Lung (tissue), 12 donors: ENCODE measurements around the gene ART1. TPM values are rescaled to one million over a fixed set of nuclear protein-coding genes. Genes with fewer than 3 reads are reported as not detected.

Source experiments
- ATAC-seq: fragments of 200-7000 bp; cut with Tn5 transposase; one replicate; pipeline ENCODE4 v1.9.1; 2020; ENCODE audit warnings: moderate number of reproducible peaks; ENCODE audit not compliant: insufficient read depth, low FRiP score
- DNase-seq, 3 donors: peaks; one replicate each; pipeline ENCODE4 v3.0.0-alpha.2; 2013 to 2017
- H3K27ac ChIP-seq, 2 donors: one replicate each; pipeline ENCODE4 v1.5.1; 2013; ENCODE audit warnings: mild to moderate bottlenecking in 2 of 2, moderate library complexity in 2 of 2, control low read depth in 1 of 2, inconsistent platforms in 1 of 2, low read depth in 1 of 2, low read length in 1 of 2
- H3K27me3 ChIP-seq, 3 donors: one replicate each; pipeline ENCODE4 v1.5.1; 2013; ENCODE audit warnings: low read length in 2 of 3; ENCODE audit not compliant: control insufficient read depth in 3 of 3, insufficient read depth in 3 of 3
- H3K36me3 ChIP-seq, 4 donors: one replicate each; pipeline ENCODE4 v1.5.1; 2013; ENCODE audit warnings: low read length in 4 of 4, mild to moderate bottlenecking in 1 of 4, moderate library complexity in 1 of 4; ENCODE audit not compliant: control insufficient read depth in 4 of 4, insufficient read depth in 4 of 4
- H3K4me1 ChIP-seq, 5 donors: one replicate each; pipeline ENCODE4 v1.5.1; 2013; ENCODE audit warnings: low read length in 5 of 5, mild to moderate bottlenecking in 2 of 5, moderate library complexity in 1 of 5; ENCODE audit not compliant: control insufficient read depth in 5 of 5, insufficient read depth in 5 of 5
- H3K4me3 ChIP-seq: one replicate; pipeline ENCODE4 v1.5.1; 2013; ENCODE audit warnings: mild to moderate bottlenecking, control low read depth, moderate library complexity
- H3K9ac ChIP-seq, 2 donors: one replicate each; pipeline ENCODE4 v1.5.1; 2013; ENCODE audit warnings: low read length in 2 of 2, control low read depth in 1 of 2; ENCODE audit not compliant: insufficient read depth in 1 of 2
- H3K9me3 ChIP-seq, 4 donors: one replicate each; pipeline ENCODE4 v1.5.1; 2013; ENCODE audit warnings: low read length in 3 of 4, mild to moderate bottlenecking in 1 of 4, moderate library complexity in 1 of 4; ENCODE audit not compliant: control insufficient read depth in 4 of 4, insufficient read depth in 3 of 4
- CTCF ChIP-seq: IDR thresholded peaks from 2 replicates; pipeline ENCODE4 v1.5.1; 2012; ENCODE audit warnings: mild to moderate bottlenecking; ENCODE audit errors: control extremely low read depth, extremely low read depth
- WGBS, 2 donors: extraction: QIAGEN DNeasy Blood & Tissue Kit; methylation state at CpG; one replicate each; pipeline ENCODE4 v1.1.7; 2013; 5-methylcytosine and 5-hydroxymethylcytosine counted together
- polyA plus RNA-seq, 2 donors: library from polyadenylated mRNA; stranded (reverse); fragments of 200-250 nt; gene quantifications; one replicate each; pipeline ENCODE4 v1.2.1, GENCODE V29; 2013
- total RNA-seq, 2 donors: library from RNA; depleted of rRNA in 1 of 2; stranded (reverse); fragments of >200 nt in 1 of 2; gene quantifications; one replicate each; pipeline ENCODE4 v1.2.1, GENCODE V29; 2014 to 2021
- donor health status: control.
- donor health status: control.
- donor health status: Bipolar disorder and iron deficiency.
- donor health status: healthy.
- donor health status: DM: yes; HTN: yes; CAD: no.

The ART1 gene
- total and polyA plus RNA-seq, 4 donors, result 0.14 to 0.80 (median 0.68) TPM; not detected in 1

GRCh38 chr11:3679077-3679476, 34.1 kb downstream of the ART1 start:
- 96 to 98% methylated on average over 3 of the region's 3 CpGs for WGBS, 2 donors
- TF ChIP-seq CTCF, result no peak
- peaks cover 46 to 77% (median 65%) of the 10 kb centered on the region in 4 donors for H3K36me3 ChIP-seq

GRCh38 chr11:3683039-3683438, 38.1 kb downstream of the ART1 start:
- Histone ChIP-seq H3K27me3 (no peaks in the 10 kb centered on the region), H3K27ac (no peak overlapping the region), H3K9ac (no peak overlapping the region), H3K4me1 (peaks cover 0 to 11% (median 3%) of the 10 kb centered on the region in 5 donors), H3K36me3 (peaks cover 37 to 76% (median 57%) of the 10 kb centered on the region in 4 donors), H3K4me3 (no peak overlapping the region), H3K9me3 (no peaks in the 10 kb centered on the region)
- WGBS, 2 donors, result 94 to 95% methylated on average over 9 of the region's 9 CpGs
- DNase-seq (no peak), ATAC-seq (no peak)
- no peak for TF ChIP-seq CTCF

More at GRCh38 chr11:3679077-3679476, 34.1 kb downstream of the ART1 start:
- H3K4me1 ChIP-seq, result no peaks in the 10 kb centered on the region
- no peak overlapping the region for H3K4me3 ChIP-seq
- no peaks in the 10 kb centered on the region for H3K9me3 ChIP-seq
- no peak for ATAC-seq
- DNase-seq, result no peak
- no peak overlapping the region for H3K27ac ChIP-seq
- no peaks in the 10 kb centered on the region for H3K27me3 ChIP-seq
- no peak overlapping the region for H3K9ac ChIP-seq

- WGBS, 2 donors, result 83 to 94% methylated on average over 12 of the region's 12 CpGs
- no peak for TF ChIP-seq CTCF
- Histone ChIP-seq H3K36me3 (peaks cover 32 to 65% (median 52%) of the 10 kb centered on the region in 4 donors), H3K27me3 (no peaks in the 10 kb centered on the region), H3K4me3 (no peak overlapping the region), H3K27ac (no peak overlapping the region), H3K9ac (no peak overlapping the region), H3K9me3 (no peaks in the 10 kb centered on the region), H3K4me1 (peaks cover 0 to 11% (median 3%) of the 10 kb centered on the region in 5 donors)
- ATAC-seq (no peak), DNase-seq (no peak)
These were observed 39.3 kb downstream of the ART1 start for GRCh38 chr11:3684129-3684818.
